ENCODE measurements around the gene TEAD2.

Gene TEAD2

GRCh38 chr19:49374665-49375434 lies 12.6 kb upstream of the TEAD2 start:
- no peak for TF ChIP-seq CEBPB (IDR thresholded peaks at IDR 0.05)
- no peak for TF ChIP-seq TEAD4 (IDR thresholded peaks at IDR 0.05)
- no peak for TF ChIP-seq TAF1 (IDR thresholded peaks at IDR 0.05; ENCODE audit: low read depth)
- no peak for TF ChIP-seq EGR1 (IDR thresholded peaks at IDR 0.05)
- TF ChIP-seq ZBTB7A (IDR thresholded peaks at IDR 0.05; ENCODE audit: low read depth): no peak
- TF ChIP-seq NFIC (IDR thresholded peaks at IDR 0.05): no peak
- TF ChIP-seq MAX (IDR thresholded peaks at IDR 0.05): no peak
- no peak for TF ChIP-seq CREB1 (IDR thresholded peaks at IDR 0.05; ENCODE audit: low read depth)
- no peak for TF ChIP-seq RAD21 (IDR thresholded peaks at IDR 0.05; ENCODE audit: low read depth)
- TF ChIP-seq, protein P1, sequence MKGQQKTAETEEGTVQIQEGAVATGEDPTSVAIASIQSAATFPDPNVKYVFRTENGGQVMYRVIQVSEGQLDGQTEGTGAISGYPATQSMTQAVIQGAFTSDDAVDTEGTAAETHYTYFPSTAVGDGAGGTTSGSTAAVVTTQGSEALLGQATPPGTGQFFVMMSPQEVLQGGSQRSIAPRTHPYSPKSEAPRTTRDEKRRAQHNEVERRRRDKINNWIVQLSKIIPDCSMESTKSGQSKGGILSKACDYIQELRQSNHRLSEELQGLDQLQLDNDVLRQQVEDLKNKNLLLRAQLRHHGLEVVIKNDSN (IDR thresholded peaks at IDR 0.05): no peak

- no peak for TF ChIP-seq EGR1 (IDR thresholded peaks at IDR 0.05)
- no peak for TF ChIP-seq ZBTB7A (IDR thresholded peaks at IDR 0.05; ENCODE audit: low read depth)
- TF ChIP-seq, protein P2, sequence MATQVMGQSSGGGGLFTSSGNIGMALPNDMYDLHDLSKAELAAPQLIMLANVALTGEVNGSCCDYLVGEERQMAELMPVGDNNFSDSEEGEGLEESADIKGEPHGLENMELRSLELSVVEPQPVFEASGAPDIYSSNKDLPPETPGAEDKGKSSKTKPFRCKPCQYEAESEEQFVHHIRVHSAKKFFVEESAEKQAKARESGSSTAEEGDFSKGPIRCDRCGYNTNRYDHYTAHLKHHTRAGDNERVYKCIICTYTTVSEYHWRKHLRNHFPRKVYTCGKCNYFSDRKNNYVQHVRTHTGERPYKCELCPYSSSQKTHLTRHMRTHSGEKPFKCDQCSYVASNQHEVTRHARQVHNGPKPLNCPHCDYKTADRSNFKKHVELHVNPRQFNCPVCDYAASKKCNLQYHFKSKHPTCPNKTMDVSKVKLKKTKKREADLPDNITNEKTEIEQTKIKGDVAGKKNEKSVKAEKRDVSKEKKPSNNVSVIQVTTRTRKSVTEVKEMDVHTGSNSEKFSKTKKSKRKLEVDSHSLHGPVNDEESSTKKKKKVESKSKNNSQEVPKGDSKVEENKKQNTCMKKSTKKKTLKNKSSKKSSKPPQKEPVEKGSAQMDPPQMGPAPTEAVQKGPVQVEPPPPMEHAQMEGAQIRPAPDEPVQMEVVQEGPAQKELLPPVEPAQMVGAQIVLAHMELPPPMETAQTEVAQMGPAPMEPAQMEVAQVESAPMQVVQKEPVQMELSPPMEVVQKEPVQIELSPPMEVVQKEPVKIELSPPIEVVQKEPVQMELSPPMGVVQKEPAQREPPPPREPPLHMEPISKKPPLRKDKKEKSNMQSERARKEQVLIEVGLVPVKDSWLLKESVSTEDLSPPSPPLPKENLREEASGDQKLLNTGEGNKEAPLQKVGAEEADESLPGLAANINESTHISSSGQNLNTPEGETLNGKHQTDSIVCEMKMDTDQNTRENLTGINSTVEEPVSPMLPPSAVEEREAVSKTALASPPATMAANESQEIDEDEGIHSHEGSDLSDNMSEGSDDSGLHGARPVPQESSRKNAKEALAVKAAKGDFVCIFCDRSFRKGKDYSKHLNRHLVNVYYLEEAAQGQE (IDR thresholded peaks at IDR 0.05; ENCODE audit: low read depth): no peak
- no peak for TF ChIP-seq MAX (IDR thresholded peaks at IDR 0.05)
Observed at GRCh38 chr19:49371184-49371583, 9.0 kb upstream of the TEAD2 start.

DNA sequence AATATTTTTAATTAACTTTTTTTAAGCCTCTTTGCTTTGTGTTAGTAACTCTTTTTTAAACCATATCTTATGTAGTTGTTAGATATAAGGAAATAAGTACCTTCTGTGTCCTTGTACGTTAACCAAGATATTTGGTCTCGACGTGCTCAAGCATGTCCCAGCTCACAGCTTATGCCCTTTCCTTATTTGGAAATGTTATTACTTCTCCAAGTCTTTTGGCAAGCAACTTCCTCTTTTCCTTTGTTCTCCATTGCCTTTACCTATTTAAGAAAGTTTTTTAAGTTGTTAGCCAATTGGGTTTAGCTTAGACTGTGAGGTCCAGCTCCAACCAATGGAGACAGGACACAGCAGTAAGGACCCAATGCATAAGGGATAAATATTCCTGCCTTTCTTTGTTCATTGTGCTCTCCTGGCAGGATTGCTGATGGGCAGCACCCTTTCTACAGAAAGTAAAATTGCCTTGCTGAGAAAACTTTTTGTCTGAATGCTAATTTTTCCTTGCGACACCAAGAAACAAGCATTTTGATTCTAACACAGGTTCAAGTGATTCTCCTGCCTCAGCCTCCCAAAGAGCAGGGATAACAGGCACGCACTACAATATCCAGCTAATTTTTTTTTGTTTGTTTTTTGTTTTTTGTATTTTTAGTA lies 6.6 kb upstream of the TEAD2 start:
- no peak for TF ChIP-seq TEAD4 (IDR thresholded peaks at IDR 0.05)
- TF ChIP-seq ZBTB7A (IDR thresholded peaks at IDR 0.05; ENCODE audit: low read depth): no peak
- TF ChIP-seq, protein P2 (IDR thresholded peaks at IDR 0.05; ENCODE audit: low read depth): no peak
- no peak for TF ChIP-seq YY1 (IDR thresholded peaks at IDR 0.05; ENCODE audit: low read depth)
- TF ChIP-seq EP300 (IDR thresholded peaks at IDR 0.05; ENCODE audit: borderline replicate concordance): no peak
- TF ChIP-seq NFIC (IDR thresholded peaks at IDR 0.05): no peak
- TF ChIP-seq TAF1 (IDR thresholded peaks at IDR 0.05; ENCODE audit: low read depth): no peak

- TF ChIP-seq CEBPB (IDR thresholded peaks at IDR 0.05) (no peak), MAX (IDR thresholded peaks at IDR 0.05) (no peak), EP300 (IDR thresholded peaks at IDR 0.05; ENCODE audit: borderline replicate concordance) (no peak), CREB1 (IDR thresholded peaks at IDR 0.05; ENCODE audit: low read depth) (no peak), TCF12 (IDR thresholded peaks at IDR 0.05; ENCODE audit: low read depth) (no peak), NFIC (IDR thresholded peaks at IDR 0.05) (no peak), TAF1 (IDR thresholded peaks at IDR 0.05; ENCODE audit: low read depth) (no peak), TEAD4 (IDR thresholded peaks at IDR 0.05) (no peak), YY1 (IDR thresholded peaks at IDR 0.05; ENCODE audit: low read depth) (no peak), EGR1 (IDR thresholded peaks at IDR 0.05) (no peak), RAD21 (IDR thresholded peaks at IDR 0.05; ENCODE audit: low read depth) (no peak)
- TF ChIP-seq, protein P2 (IDR thresholded peaks at IDR 0.05; ENCODE audit: low read depth): no peak
- TF ChIP-seq, protein P1 (IDR thresholded peaks at IDR 0.05): no peak
Observed at GRCh38 chr19:49366110-49366509, 3.9 kb upstream of the TEAD2 start.
